ENCODE data around the gene MIA3.

Gene MIA3

DNA sequence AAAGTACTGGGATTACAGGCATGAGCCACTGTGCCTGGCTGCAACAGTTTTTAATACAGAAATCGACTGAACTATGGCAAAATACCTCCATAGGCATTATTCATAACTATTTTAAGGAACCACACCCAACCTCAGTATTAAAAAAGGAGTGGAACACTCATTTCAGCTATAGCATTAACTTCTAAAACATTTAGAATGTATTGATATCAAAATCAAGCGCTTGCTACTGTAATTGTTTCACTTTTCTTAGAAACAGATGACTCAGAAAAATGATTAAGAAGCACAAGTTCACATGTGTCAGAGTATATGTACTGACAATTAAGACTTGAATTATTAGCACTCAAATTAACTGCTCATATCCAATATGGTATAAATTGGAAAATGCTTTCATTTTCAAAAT is 79.3 kb downstream of the MIA3 start:
- no peak overlapping the region for H3K14ac ChIP-seq (ENCODE audit: low read length)
- no peak overlapping the region for H3K4ac ChIP-seq (ENCODE audit: low read length)
- H3K9me3 ChIP-seq (replicated peaks in 1 of 2; ENCODE audit: control insufficient read depth in 2 of 2, insufficient read depth in 1 of 2, low read depth in 1 of 2, low read length in 2 of 2), result peaks cover 3 to 8% of the 10 kb centered on the region in 2 donors
- no peak overlapping the region for H3K9ac ChIP-seq (ENCODE audit: low read depth, low read length, poor library complexity)
- no peaks in the 10 kb centered on the region for H3K79me1 ChIP-seq (ENCODE audit: low read depth, low read length)
- no peak overlapping the region for H3K23ac ChIP-seq (ENCODE audit: low read depth, low read length, poor library complexity)
- H2AFZ ChIP-seq (ENCODE audit: low read length), result no peak overlapping the region
- no peaks in the 10 kb centered on the region for H3K4me1 ChIP-seq (ENCODE audit: control insufficient read depth in 2 of 2, insufficient read depth in 1 of 2, low read depth in 1 of 2, low read length in 2 of 2)
- H2BK5ac ChIP-seq (ENCODE audit: low read length), result no peak overlapping the region
- H2AK5ac ChIP-seq (ENCODE audit: low read depth, low read length), result no peak overlapping the region
- H2BK120ac ChIP-seq (ENCODE audit: low read depth, low read length), result no peak overlapping the region
- no peak overlapping the region for H2BK12ac ChIP-seq (ENCODE audit: low read length)
- H3K27me3 ChIP-seq (ENCODE audit: control insufficient read depth in 3 of 3, insufficient read depth in 3 of 3, low read depth in 1 of 3, low read length in 3 of 3), result no peaks in the 10 kb centered on the region
- H4K8ac ChIP-seq (ENCODE audit: low read depth, low read length), result no peak overlapping the region
- no CpG with 5 or more reads among the region's 2 CpGs for WGBS, 2 donors (ENCODE audit: extremely low coverage in 2 of 2, insufficient read length in 2 of 2, insufficient replicate concordance in 1 of 2)
- H2BK15ac ChIP-seq (ENCODE audit: low read length), result no peak overlapping the region
- H3K18ac ChIP-seq (ENCODE audit: low read length), result no peak overlapping the region
- no peak overlapping the region for H4K91ac ChIP-seq (ENCODE audit: low read depth, low read length, poor library complexity)
- DNase-seq (ENCODE audit: low spot score), result no peak
- no peak overlapping the region for H3K27ac ChIP-seq (replicated peaks; ENCODE audit: low read length)
- no peak overlapping the region for H3K4me2 ChIP-seq (ENCODE audit: insufficient read depth, low read length, poor library complexity, severe bottlenecking)
- peaks cover 3 to 48% of the 10 kb centered on the region in 2 donors for H3K36me3 ChIP-seq (replicated peaks in 1 of 2; ENCODE audit: control insufficient read depth in 2 of 2, insufficient read depth in 2 of 2, low read length in 2 of 2)
- no peak overlapping the region for H3K4me3 ChIP-seq (ENCODE audit: low read length in 2 of 2)

DNA sequence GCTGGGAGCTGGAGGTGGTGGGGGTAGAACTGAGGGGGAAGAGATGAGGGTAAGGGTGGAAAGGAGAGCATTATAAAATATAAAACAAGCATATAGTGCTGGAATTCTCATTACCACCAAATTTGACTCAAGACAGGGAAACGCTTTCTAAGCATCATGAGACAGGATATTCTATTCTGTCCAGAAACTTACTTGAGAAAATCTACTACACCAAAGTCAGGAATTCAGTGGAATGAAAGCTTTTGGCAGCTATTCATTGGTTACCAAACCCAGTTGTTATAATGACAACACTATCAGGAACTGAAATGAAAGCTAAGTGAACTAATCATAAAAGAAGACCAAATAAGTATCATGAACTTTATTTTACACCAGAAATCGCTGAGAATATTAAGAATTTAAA is 79.9 kb downstream of the MIA3 start:
- Histone ChIP-seq H4K8ac (ENCODE audit: low read depth, low read length) (no peak overlapping the region), H2AK5ac (ENCODE audit: low read depth, low read length) (no peak overlapping the region), H3K9ac (ENCODE audit: low read depth, low read length, poor library complexity) (no peak overlapping the region), H3K36me3 (replicated peaks in 1 of 2; ENCODE audit: control insufficient read depth in 2 of 2, insufficient read depth in 2 of 2, low read length in 2 of 2) (peaks cover 5 to 48% of the 10 kb centered on the region in 2 donors), H3K14ac (ENCODE audit: low read length) (no peak overlapping the region), H3K27me3 (ENCODE audit: control insufficient read depth in 3 of 3, insufficient read depth in 3 of 3, low read depth in 1 of 3, low read length in 3 of 3) (no peaks in the 10 kb centered on the region), H3K9me3 (replicated peaks in 1 of 2; ENCODE audit: control insufficient read depth in 2 of 2, insufficient read depth in 1 of 2, low read depth in 1 of 2, low read length in 2 of 2) (peaks cover 3 to 8% of the 10 kb centered on the region in 2 donors), H3K79me1 (ENCODE audit: low read depth, low read length) (no peaks in the 10 kb centered on the region), H3K18ac (ENCODE audit: low read length) (no peak overlapping the region), H3K27ac (replicated peaks; ENCODE audit: low read length) (no peak overlapping the region), H3K4me1 (ENCODE audit: control insufficient read depth in 2 of 2, insufficient read depth in 1 of 2, low read depth in 1 of 2, low read length in 2 of 2) (no peaks in the 10 kb centered on the region), H2BK15ac (ENCODE audit: low read length) (no peak overlapping the region), H2BK5ac (ENCODE audit: low read length) (no peak overlapping the region), H4K91ac (ENCODE audit: low read depth, low read length, poor library complexity) (no peak overlapping the region), H3K4me3 (ENCODE audit: low read length in 2 of 2) (no peak overlapping the region), H3K4ac (ENCODE audit: low read length) (no peak overlapping the region), H2BK12ac (ENCODE audit: low read length) (no peak overlapping the region), H3K23ac (ENCODE audit: low read depth, low read length, poor library complexity) (no peak overlapping the region), H2BK120ac (ENCODE audit: low read depth, low read length) (no peak overlapping the region), H2AFZ (ENCODE audit: low read length) (no peak overlapping the region), H3K4me2 (ENCODE audit: insufficient read depth, low read length, poor library complexity, severe bottlenecking) (no peak overlapping the region)
- no CpG with 5 or more reads among the region's 2 CpGs for WGBS, 2 donors (ENCODE audit: extremely low coverage in 2 of 2, insufficient read length in 2 of 2, insufficient replicate concordance in 1 of 2)
- no peak for DNase-seq (ENCODE audit: low spot score)

DNA sequence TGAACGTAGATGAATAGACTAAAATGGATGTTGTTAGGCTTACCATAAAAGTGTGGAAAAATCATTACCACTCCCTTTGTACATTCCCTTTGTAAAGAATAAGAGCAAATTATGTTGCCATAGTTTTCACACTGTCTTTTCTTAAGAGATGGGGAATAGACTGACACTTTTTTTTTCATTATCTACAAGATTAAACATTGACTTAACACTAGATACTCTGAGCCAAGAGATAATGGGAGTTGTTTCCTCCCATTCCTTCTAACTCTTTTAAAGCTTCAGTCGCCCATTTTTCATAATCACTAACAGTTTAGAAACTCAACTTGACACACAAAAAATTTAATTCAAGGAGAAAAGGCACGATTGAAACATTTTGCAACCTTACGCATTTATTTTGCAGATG is 84.3 kb downstream of the MIA3 start:
- Histone ChIP-seq H3K4me2 (ENCODE audit: insufficient read depth, low read length, poor library complexity, severe bottlenecking) (no peak overlapping the region), H3K18ac (ENCODE audit: low read length) (no peak overlapping the region), H3K9me3 (replicated peaks in 1 of 2; ENCODE audit: control insufficient read depth in 2 of 2, insufficient read depth in 1 of 2, low read depth in 1 of 2, low read length in 2 of 2) (peaks cover 6 to 23% of the 10 kb centered on the region in 2 donors), H2BK15ac (ENCODE audit: low read length) (no peak overlapping the region), H2AFZ (ENCODE audit: low read length) (no peak overlapping the region), H3K14ac (ENCODE audit: low read length) (no peak overlapping the region), H2AK5ac (ENCODE audit: low read depth, low read length) (no peak overlapping the region), H3K4me1 (ENCODE audit: control insufficient read depth in 2 of 2, insufficient read depth in 1 of 2, low read depth in 1 of 2, low read length in 2 of 2) (no peaks in the 10 kb centered on the region), H2BK120ac (ENCODE audit: low read depth, low read length) (no peak overlapping the region), H3K4me3 (ENCODE audit: low read length in 2 of 2) (no peak overlapping the region), H3K27me3 (ENCODE audit: control insufficient read depth in 3 of 3, insufficient read depth in 3 of 3, low read depth in 1 of 3, low read length in 3 of 3) (no peaks in the 10 kb centered on the region), H3K23ac (ENCODE audit: low read depth, low read length, poor library complexity) (no peak overlapping the region), H2BK12ac (ENCODE audit: low read length) (no peak overlapping the region), H3K36me3 (replicated peaks in 1 of 2; ENCODE audit: control insufficient read depth in 2 of 2, insufficient read depth in 2 of 2, low read length in 2 of 2) (peaks cover 5 to 50% of the 10 kb centered on the region in 2 donors), H4K8ac (ENCODE audit: low read depth, low read length) (no peak overlapping the region), H3K27ac (replicated peaks; ENCODE audit: low read length) (no peak overlapping the region), H4K91ac (ENCODE audit: low read depth, low read length, poor library complexity) (no peak overlapping the region), H2BK5ac (ENCODE audit: low read length) (no peak overlapping the region), H3K4ac (ENCODE audit: low read length) (no peak overlapping the region), H3K9ac (ENCODE audit: low read depth, low read length, poor library complexity) (no peak overlapping the region), H3K79me1 (ENCODE audit: low read depth, low read length) (peaks cover 5% of the 10 kb centered on the region)
- WGBS, 2 donors (ENCODE audit: extremely low coverage in 2 of 2, insufficient read length in 2 of 2, insufficient replicate concordance in 1 of 2), result no CpG with 5 or more reads among the region's 4 CpGs
- DNase-seq (ENCODE audit: low spot score), result no peak

DNA sequence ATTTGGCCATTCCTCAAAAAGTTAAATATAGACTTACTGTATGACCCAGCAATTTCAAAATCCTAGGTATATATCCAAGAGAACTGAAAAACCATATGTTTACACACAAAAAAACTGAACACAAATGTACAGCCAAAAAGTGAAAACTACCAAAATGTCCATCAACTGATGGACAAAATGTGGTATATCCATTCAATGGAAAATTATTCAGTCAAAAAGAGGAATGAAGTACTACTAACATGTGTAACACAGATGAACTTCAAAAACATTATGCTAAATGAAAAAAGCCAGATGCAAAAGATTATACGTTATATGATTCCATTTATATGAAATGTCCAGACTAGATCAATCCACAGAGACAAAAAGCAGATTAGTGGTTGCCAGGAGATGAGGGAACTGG is 86.4 kb downstream of the MIA3 start:
- H3K9ac ChIP-seq (ENCODE audit: low read depth, low read length, poor library complexity), result no peak overlapping the region
- no CpG with 5 or more reads among the region's 1 CpG for WGBS, 2 donors (ENCODE audit: extremely low coverage in 2 of 2, insufficient read length in 2 of 2, insufficient replicate concordance in 1 of 2)
- no peaks in the 10 kb centered on the region for H3K4me1 ChIP-seq (ENCODE audit: control insufficient read depth in 2 of 2, insufficient read depth in 1 of 2, low read depth in 1 of 2, low read length in 2 of 2)
- H3K4ac ChIP-seq (ENCODE audit: low read length), result no peak overlapping the region
- H3K23ac ChIP-seq (ENCODE audit: low read depth, low read length, poor library complexity), result no peak overlapping the region
- H4K91ac ChIP-seq (ENCODE audit: low read depth, low read length, poor library complexity), result no peak overlapping the region
- DNase-seq (ENCODE audit: low spot score), result no peak
- H3K14ac ChIP-seq (ENCODE audit: low read length), result no peak overlapping the region
- H3K27ac ChIP-seq (replicated peaks; ENCODE audit: low read length), result no peak overlapping the region
- no peak overlapping the region for H2AK5ac ChIP-seq (ENCODE audit: low read depth, low read length)
- no peak overlapping the region for H3K18ac ChIP-seq (ENCODE audit: low read length)
- no peak overlapping the region for H2BK15ac ChIP-seq (ENCODE audit: low read length)
- H3K4me3 ChIP-seq (ENCODE audit: low read length in 2 of 2), result no peak overlapping the region
- H2BK12ac ChIP-seq (ENCODE audit: low read length), result no peak overlapping the region
- peaks cover 5 to 44% of the 10 kb centered on the region in 2 donors for H3K36me3 ChIP-seq (replicated peaks in 1 of 2; ENCODE audit: control insufficient read depth in 2 of 2, insufficient read depth in 2 of 2, low read length in 2 of 2)
- no peak overlapping the region for H4K8ac ChIP-seq (ENCODE audit: low read depth, low read length)
- H3K79me1 ChIP-seq (ENCODE audit: low read depth, low read length), result peaks cover 7% of the 10 kb centered on the region
- no peak overlapping the region for H2AFZ ChIP-seq (ENCODE audit: low read length)
- no peak overlapping the region for H2BK120ac ChIP-seq (ENCODE audit: low read depth, low read length)
- no peaks in the 10 kb centered on the region for H3K27me3 ChIP-seq (ENCODE audit: control insufficient read depth in 3 of 3, insufficient read depth in 3 of 3, low read depth in 1 of 3, low read length in 3 of 3)
- no peak overlapping the region for H3K4me2 ChIP-seq (ENCODE audit: insufficient read depth, low read length, poor library complexity, severe bottlenecking)
- H3K9me3 ChIP-seq (replicated peaks in 1 of 2; ENCODE audit: control insufficient read depth in 2 of 2, insufficient read depth in 1 of 2, low read depth in 1 of 2, low read length in 2 of 2), result peaks cover 6 to 21% of the 10 kb centered on the region in 2 donors
- H2BK5ac ChIP-seq (ENCODE audit: low read length), result no peak overlapping the region
